Fibroblast of the aortic adventitia (primary cell): ENCODE data around the gene DAAM2. TPM values are rescaled to one million over a fixed set of nuclear protein-coding genes. Genes with fewer than 3 reads are reported as not detected.

Experiments used
- DNase-seq: peaks from one replicate; pipeline ENCODE4 v3.0.0-alpha.2; 2010; ENCODE audit warnings: low read depth
- H3K4me3 ChIP-seq: 2 replicates; pipeline ENCODE4 v1.5.1; 2011; ENCODE audit warnings: low read depth, mild to moderate bottlenecking, control low read depth, low read length, moderate library complexity
- CTCF ChIP-seq: IDR thresholded peaks from 2 replicates; pipeline ENCODE4 v1.5.1; 2011; ENCODE audit warnings: mild to moderate bottlenecking, low read length, control low read depth, inconsistent platforms; ENCODE audit not compliant: insufficient read depth
- total RNA-seq: library from RNA; depleted of rRNA; stranded (reverse); fragments of >200 nt; gene quantifications from 2 replicates; pipeline ENCODE4 v1.2.3, GENCODE V29; 2012; ENCODE audit warnings: low replicate concordance

DAAM2 gene
- total RNA-seq, 1 donor = 3.4 TPM

DNA sequence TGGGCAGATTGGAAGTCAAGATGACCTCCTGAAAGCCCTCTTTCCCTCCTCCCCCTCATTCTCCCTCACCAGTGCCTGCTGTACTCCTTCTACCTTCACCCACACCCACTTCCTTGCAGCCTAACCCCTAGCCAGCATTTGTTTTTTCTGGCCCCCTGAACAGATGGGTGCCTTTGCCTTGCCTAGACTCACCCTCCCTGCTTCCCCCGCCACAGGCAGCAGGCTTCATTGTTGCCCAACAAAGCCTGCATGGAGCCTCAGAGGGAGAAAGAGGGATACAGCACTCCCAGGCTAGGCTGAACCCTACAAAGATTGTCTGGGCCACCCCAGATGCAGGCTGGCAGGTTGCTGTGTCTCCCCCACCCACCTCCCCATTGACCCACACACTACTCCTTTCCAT is 139.4 kb downstream of the DAAM2 start:
- TF ChIP-seq CTCF = no peak
- no peak for DNase-seq
- H3K4me3 ChIP-seq = no peak overlapping the region

GRCh38 chr6:39932386-39932910 is 140.3 kb downstream of the DAAM2 start:
- H3K4me3 ChIP-seq = no peak overlapping the region

DNA sequence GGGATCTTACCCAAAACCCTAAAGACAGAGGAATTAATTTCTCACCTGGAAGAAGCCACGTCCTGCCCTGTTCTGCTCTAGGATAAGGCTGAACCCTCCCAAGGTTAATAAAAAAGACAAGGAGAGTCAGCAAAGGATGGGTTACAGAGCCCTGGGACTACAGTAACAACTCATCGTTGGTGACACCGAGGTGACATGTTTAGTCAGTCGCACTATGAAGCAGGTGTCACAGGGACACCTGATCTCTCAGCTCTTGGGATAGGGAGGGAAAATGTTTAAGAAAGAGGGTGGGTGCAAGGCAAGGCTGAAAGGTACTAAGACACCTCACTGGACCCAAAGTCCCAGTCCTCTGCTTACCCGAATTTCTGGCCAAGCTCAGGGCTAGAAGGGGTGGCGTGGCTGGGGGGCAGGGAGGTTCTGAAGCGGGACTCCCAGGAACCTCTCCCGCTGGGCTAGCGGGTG is 141.5 kb downstream of the DAAM2 start:
- peak overlapping the region; percentile 80 for H3K4me3 ChIP-seq
- no peak for DNase-seq

More at GRCh38 chr6:39932386-39932910, 140.3 kb downstream of the DAAM2 start:
- TF ChIP-seq CTCF = no peak
- no peak for DNase-seq

GRCh38 chr6:39934131-39934757 is 142.1 kb downstream of the DAAM2 start, which contains the start of gene MOCS1:
MOCS1 (minus strand) TSS chr6:39934462; CDS start chr6:39934417, 45 bp downstream.
- DNase-seq = peak; percentile 60
- TF ChIP-seq CTCF = no peak
- H3K4me3 ChIP-seq = peak within 1 kb of the TSS; percentile 80

More for the DNA sequence above, 141.5 kb downstream of the DAAM2 start:
- no peak for TF ChIP-seq CTCF

- H3K4me3 ChIP-seq = no peak overlapping the region
- DNase-seq = no peak
- TF ChIP-seq CTCF = no peak
These were observed 143.1 kb downstream of the DAAM2 start for GRCh38 chr6:39935241-39935640.

DNA sequence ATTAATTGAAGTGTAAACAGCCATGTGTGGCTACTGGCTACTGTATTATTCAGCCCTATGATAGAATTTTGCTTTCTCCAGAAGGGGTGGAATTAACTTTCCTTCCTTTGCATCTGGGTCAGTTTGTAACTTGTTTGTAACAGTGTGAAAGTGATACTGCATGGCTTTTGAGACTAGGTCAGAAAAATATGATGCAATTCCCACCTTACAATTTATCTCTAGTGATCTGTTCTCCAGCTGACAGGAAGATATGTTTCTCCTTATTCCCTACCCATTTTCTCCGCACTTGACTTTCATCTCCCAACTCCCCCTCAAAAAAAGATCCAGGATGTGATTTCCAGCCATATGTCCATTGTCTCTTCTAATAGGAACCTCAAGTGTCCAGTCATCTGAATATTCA is 144.7 kb downstream of the DAAM2 start:
- TF ChIP-seq CTCF = no peak
- DNase-seq = no peak
- no peak overlapping the region for H3K4me3 ChIP-seq
